ENCODE measurements around the gene MAB21L4.

MAB21L4 gene

GRCh38 chr2:240911641-240912265 is 15.8 kb upstream of the MAB21L4 start:
- no peak for DNase-seq (ENCODE audit: low read depth, low spot score)

GRCh38 chr2:240909216-240909974 is 13.4 kb upstream of the MAB21L4 start:
- DNase-seq (ENCODE audit: low read depth, low spot score): no peak

- no peak for DNase-seq (ENCODE audit: low read depth, low spot score)
Measured at GRCh38 chr2:240906911-240907590, 11.1 kb upstream of the MAB21L4 start.

GRCh38 chr2:240906141-240906910 is 10.4 kb upstream of the MAB21L4 start, which contains the start of gene CROCC2:
Gene CROCC2 (plus strand): TSS chr2:240906336. CDS start chr2:240906514, 178 bp downstream.
- no peak for DNase-seq (ENCODE audit: low read depth, low spot score)

GRCh38 chr2:240905176-240905781 is 9.3 kb upstream of the MAB21L4 start:
- DNase-seq (ENCODE audit: low read depth, low spot score): no peak

GRCh38 chr2:240904216-240905175 is 8.5 kb upstream of the MAB21L4 start:
- DNase-seq (ENCODE audit: low read depth, low spot score): no peak

GRCh38 chr2:240903191-240904060 is 7.5 kb upstream of the MAB21L4 start:
- DNase-seq (ENCODE audit: low read depth, low spot score): no peak

GRCh38 chr2:240902615-240903041 is 6.7 kb upstream of the MAB21L4 start:
- no peak for DNase-seq (ENCODE audit: low read depth, low spot score)

- no peak for DNase-seq (ENCODE audit: low read depth, low spot score)
Measured at GRCh38 chr2:240901986-240902614, 6.1 kb upstream of the MAB21L4 start.

- DNase-seq (ENCODE audit: low read depth, low spot score): no peak
Measured at GRCh38 chr2:240900141-240900860, 4.3 kb upstream of the MAB21L4 start.

- DNase-seq (ENCODE audit: low read depth, low spot score): no peak
Measured at GRCh38 chr2:240899468-240899865, 3.5 kb upstream of the MAB21L4 start.

GRCh38 chr2:240898731-240899467 is 2.9 kb upstream of the MAB21L4 start:
- DNase-seq (ENCODE audit: low read depth, low spot score): no peak

GRCh38 chr2:240898108-240898730 is 2.3 kb upstream of the MAB21L4 start:
- DNase-seq (ENCODE audit: low read depth, low spot score): no peak

- DNase-seq (ENCODE audit: low read depth, low spot score): no peak
Measured at GRCh38 chr2:240896871-240897692, 1.1 kb upstream of the MAB21L4 start.

GRCh38 chr2:240896394-240896793 is 438 bp upstream of the MAB21L4 start:
- DNase-seq (ENCODE audit: low read depth, low spot score): no peak
